Sigmoid colon (tissue), 3 donors: ENCODE measurements around the gene CELF3.

Experiments used
- POLR2A ChIP-seq, 2 donors: fragments of 450-650 bp; IDR thresholded peaks; one replicate each; pipeline ENCODE4 v1.6.1; 2016; ENCODE audit warnings: antibody characterized with exemption in 2 of 2, mild to moderate bottlenecking in 2 of 2, moderate library complexity in 2 of 2
- TF ChIP-seq, protein P1 (sequence below), 4 experiments: fragments of 450-650 bp in 3 of 4; fragments of 200-600 bp in 1 of 4; IDR thresholded peaks; one replicate each; pipeline ENCODE4 v1.5.1; 2016 to 2019; ENCODE audit warnings: antibody characterized with exemption in 4 of 4, mild to moderate bottlenecking in 3 of 4, moderate library complexity in 2 of 4

DNA sequence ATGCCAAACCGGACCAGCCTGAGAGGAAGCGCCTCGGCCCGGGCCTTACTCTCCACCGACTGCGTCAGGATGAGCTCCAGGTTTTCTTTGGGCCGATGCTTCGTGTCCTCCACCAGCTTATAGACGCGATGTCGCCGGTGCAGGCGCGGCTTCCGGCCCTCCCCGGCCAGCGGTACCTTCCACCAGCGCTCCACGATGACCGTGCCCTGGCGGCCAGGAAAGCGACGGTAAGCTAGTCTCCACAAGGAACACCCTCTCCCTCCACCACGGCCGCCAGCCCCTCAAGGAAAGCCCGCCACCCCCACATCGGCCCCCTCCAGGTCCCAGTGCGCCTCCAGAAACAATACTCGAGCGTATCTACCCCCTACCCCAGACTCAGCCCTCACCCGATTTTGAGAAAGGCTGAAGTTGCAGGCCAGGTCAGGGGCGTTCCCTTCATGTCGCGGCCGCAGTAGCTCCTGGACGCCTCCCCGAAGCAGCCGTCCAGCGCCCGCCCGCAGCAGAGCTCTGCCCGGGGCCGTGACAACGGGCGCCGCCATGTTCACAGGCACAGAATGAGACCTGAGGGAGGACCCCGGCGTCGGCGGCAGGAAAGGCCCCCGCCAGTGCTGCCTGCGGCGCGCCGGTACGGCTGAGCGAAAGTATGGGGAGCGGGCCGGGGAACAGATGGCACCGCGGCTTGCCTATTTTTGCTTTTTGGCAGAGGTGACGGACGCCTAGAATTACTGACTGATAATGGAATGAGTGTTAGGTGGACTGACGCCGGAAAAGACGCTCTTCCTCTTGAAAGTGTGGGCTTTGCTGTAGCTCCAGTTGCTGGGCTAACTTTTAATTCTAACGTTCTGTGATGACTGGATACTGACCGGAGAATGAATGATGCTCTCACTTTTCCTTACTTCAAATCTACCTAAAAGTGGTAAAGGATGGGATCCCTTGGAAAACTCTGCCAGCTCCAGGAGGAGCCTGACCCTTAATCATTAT lies 46.6 kb upstream of the CELF3 start, which contains the start of gene MRPL9:
- TF ChIP-seq, protein P1, sequence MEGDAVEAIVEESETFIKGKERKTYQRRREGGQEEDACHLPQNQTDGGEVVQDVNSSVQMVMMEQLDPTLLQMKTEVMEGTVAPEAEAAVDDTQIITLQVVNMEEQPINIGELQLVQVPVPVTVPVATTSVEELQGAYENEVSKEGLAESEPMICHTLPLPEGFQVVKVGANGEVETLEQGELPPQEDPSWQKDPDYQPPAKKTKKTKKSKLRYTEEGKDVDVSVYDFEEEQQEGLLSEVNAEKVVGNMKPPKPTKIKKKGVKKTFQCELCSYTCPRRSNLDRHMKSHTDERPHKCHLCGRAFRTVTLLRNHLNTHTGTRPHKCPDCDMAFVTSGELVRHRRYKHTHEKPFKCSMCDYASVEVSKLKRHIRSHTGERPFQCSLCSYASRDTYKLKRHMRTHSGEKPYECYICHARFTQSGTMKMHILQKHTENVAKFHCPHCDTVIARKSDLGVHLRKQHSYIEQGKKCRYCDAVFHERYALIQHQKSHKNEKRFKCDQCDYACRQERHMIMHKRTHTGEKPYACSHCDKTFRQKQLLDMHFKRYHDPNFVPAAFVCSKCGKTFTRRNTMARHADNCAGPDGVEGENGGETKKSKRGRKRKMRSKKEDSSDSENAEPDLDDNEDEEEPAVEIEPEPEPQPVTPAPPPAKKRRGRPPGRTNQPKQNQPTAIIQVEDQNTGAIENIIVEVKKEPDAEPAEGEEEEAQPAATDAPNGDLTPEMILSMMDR (IDR thresholded peaks at IDR 0.05), result no peak
- peak in 1 of 2 donors; percentile 18 for TF ChIP-seq POLR2A (IDR thresholded peaks at IDR 0.05)
